ENCODE measurements around the gene ICA1.
A peak's percentile ranks its signal among the peaks of the same experiment; 100 is the strongest.

ICA1 gene

DNA sequence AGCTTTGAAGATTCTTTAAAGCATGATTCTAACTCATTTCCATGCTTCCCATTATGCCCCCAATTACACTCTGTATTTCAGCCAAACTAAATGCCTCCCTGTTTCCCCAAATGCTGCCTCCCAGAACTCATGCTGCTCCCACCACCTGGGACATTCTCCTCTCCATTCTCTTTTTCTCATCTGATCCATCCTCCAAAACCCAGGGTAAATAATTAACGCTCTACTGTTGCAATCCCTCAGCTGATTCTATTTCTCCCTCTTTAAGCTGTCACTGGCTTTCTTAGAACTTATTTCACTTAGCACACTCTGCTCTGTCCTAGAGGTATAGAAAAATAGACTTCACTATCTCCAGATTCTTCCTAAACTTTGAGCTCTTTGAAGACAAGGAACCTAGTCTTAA lies 104.7 kb downstream of the ICA1 start:
- no peak for DNase-seq

- no peak for DNase-seq
These were observed 106.1 kb downstream of the ICA1 start for GRCh38 chr7:8155836-8156235.

GRCh38 chr7:8154272-8154671 lies 107.7 kb downstream of the ICA1 start:
- DNase-seq, result no peak

- no peak for DNase-seq
These were observed 109.3 kb downstream of the ICA1 start for GRCh38 chr7:8152489-8153192.

- no peak for DNase-seq
These were observed 110.7 kb downstream of the ICA1 start for GRCh38 chr7:8151161-8151725.

- no peak for DNase-seq
These were observed 112.7 kb downstream of the ICA1 start for GRCh38 chr7:8149222-8149621.

DNA sequence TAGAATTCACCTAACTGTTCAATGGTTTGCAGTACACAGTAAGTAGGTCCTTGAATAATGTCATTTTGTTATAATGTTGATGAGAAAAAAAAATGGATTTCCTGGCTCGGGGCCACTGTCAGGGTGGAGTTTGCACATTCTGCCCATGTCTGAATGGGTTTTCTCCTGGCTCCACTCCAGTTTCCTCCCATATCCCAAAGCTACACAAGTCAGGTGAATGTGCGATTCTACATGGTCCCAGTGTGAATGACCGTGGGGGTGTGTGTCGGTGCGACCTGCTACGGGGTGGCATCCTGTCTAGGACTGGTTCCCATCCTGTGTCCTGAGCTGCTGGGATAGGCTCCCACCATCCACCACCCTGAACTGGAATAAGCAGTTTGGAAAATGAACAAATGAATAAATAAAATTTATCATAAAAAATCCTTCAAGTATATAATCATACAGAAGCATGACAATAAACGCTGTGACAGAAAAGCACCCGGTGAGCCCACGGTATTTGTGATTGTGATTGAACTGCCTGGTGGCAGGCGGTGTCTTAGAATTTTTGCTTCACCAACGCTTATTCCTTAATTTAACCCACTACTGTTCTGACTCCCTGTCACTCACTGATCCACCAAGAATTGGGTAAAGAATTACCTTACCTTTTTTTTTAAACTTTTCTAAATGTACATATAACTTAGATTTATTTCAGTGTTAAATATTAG lies 114.1 kb downstream of the ICA1 start:
- DNase-seq, result no peak

DNA sequence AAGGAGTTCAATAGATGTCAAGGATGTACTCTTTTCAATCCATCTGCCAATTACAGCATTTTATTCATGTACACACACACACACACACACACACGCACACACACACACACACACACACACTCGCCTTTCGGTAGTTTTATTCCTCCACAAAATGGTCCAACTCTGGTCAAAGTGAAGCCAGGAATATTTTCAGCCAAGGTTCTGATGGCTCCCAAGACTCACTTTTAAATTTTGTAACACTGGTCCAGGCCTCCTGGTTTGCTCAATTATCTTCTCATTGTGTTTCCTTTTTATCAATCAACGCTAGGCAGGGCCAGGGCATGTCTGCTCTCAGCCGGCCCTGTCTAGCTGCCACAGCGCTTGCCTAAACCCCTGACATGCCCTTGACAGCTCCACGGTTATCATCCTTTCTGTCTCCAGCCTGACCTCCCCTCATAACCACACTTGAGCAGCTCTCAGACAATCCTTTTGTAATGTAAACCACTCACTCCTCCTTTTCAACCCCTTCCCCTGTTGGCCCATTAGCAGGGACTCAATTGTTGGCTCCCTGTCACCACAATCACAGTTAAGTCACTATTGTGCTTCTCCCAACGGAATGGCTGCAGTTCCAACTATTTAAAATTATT lies 115.1 kb downstream of the ICA1 start:
- no peak for DNase-seq

GRCh38 chr7:8146106-8146787 lies 115.7 kb downstream of the ICA1 start:
- DNase-seq, result no peak

DNA sequence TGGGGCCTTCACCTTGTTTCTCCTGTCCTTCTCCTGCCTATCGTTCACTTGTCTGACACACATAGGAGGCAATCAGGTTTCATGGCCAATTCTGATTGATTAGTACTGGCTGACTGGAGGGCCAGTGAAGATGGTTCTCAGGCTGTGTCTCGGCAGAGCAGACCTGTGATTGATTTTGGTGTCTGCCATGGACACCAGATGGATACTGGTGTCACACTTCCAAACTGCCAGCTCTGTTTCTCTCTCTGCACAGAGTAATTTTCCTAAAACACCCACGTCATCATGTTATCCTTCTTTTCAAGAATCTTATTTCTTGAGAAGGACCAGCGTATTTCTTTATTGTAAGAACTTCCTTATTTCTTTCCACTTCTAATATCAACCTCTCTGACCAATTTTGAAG lies 117.1 kb downstream of the ICA1 start:
- DNase-seq, result no peak

GRCh38 chr7:8143151-8143874 lies 118.7 kb downstream of the ICA1 start:
- DNase-seq, result no peak

GRCh38 chr7:8142477-8142876 lies 119.5 kb downstream of the ICA1 start:
- DNase-seq, result no peak

DNA sequence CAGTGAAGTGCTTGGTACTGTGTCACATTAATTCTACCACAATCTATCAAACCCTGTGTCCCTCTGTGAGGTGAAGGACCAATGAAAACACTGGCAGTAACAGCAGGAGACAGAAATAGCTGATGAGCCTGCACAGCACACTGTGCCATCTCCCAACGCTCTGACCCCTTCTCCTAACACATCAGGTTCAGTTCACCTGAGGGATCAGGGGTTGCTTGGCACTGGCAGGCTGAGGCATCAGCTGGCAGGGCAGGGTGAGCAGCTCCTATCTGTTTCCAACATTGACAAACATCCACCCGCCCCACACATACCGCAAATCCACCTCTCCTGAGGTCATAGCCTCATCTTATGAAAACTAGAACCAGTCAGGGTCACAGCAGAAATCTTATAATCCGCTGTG lies 120.9 kb downstream of the ICA1 start:
- no peak for DNase-seq

GRCh38 chr7:8136051-8136730 lies 125.8 kb downstream of the ICA1 start:
- no peak for DNase-seq

GRCh38 chr7:8135417-8135816 lies 126.5 kb downstream of the ICA1 start:
- DNase-seq, result no peak

DNA sequence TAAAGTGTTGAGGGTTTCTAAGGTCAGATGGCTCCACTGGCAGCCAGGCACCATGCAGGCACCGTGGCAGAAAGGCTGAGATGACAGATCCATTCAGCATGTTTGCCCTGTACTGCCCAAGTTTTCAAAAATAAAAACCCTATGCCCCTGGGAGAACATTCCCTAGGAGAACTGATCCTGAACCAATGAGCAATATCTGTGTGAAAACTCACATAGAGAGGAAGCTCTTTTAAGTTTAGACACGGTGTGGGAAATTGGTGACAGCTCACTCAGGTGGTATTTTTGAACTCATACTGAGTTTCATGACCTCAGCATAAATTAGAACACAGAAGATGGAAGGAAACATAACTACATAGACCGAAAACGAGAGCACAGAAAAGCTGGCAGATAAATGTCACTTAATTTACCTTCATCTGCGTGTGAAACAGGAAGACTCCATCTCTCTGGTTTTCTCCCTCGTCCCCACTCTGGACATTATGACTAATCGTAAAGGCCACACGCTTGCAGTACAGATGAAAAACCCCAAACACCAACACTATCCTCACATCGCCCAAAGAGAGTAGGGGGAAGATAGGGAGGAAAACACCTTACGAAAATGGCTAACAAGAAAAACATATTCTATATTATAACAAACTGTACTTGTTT lies 127.8 kb downstream of the ICA1 start:
- peak; percentile 23 for DNase-seq

DNA sequence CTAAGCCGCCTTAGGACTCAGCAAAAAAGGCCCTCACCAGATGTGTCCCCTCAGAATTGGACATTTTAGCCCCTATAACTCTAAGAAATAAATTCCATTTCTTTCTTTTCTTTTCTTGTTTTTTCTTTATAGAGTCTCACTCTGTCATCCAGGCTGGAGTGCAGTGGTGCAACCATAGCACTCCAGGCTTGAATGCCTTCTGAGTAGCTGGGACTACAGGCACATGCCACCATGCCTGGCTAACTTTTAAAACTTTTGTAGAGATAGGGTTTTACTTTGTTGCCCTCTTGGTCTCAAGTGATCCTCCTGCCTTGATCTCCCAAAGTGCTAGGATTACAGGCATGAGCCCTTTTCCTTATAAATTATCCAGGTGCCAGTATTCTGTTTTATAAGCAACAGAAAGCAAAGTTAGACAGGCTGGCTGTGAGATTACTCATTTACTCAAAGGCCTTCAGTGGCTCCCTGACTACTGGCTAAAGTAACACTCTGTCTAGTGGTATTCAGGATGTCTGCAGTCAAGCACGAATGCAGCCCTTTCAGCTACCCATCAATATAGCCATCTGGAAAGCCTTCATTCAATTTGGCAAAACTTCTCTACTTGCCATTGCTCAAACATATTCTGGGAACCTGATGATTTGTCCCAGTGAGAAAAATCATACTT lies 128.6 kb downstream of the ICA1 start:
- no peak for DNase-seq

DNA sequence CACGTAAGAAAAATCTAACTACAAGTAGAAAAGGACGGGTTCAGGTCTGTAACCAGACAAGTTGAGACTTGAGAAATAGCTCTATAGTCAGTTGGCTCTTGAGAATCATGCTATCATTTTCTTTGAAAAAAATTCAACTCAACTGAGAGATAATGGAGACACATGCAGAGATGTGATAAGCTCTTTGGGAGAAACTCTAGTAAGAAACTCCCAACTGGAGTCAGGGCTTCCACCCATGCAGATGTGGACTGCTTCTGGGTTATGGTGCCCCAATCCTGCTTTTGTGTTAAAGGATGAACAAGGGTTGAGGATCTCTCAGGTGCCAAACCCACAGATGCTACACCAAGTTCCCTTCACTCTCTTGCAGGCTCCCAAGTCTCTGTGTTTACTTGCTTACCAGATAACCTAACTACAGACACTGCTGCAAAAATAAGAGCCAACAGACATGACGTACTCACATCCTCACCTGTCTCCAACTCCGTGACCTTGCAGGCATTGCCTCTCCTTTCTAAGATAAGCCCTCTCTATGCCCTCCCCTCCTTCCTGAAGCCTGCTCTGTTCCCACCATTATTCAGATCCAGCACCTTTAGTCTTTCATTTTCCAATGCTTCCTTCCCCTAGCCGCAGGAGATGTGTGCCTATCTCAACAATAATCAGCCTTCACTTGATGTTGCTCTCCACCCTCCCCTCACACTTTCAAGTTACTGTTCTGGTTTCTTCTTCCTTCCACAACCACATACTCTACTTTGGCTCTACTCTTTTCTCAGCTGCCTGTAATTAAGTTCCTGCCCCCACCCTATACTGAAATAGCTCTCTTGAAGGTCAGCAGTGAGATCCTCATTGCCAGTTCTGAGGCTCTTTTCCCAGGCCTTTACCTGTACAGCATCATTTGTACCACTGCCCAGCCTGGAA lies 130.0 kb downstream of the ICA1 start:
- peak; percentile 19 for DNase-seq

- DNase-seq, result no peak
These were observed 131.3 kb downstream of the ICA1 start for GRCh38 chr7:8130663-8131062.

- no peak for DNase-seq
These were observed 132.7 kb downstream of the ICA1 start for GRCh38 chr7:8129318-8129659.
